Liver (tissue), 9 donors: Measurements from ENCODE around the gene GFM1. TPM values are rescaled to one million over a fixed set of nuclear protein-coding genes. Genes with fewer than 3 reads are reported as not detected.

Experiments used
- DNase-seq: peaks from one replicate; pipeline ENCODE4 v3.0.0-alpha.2; 2017; ENCODE audit warnings: low spot score
- H3K27ac ChIP-seq, 2 donors: one replicate each; pipeline ENCODE4 v1.7.0; 2013; ENCODE audit warnings: inconsistent platforms in 2 of 2, low read length in 2 of 2, control low read depth in 1 of 2, low read depth in 1 of 2, mild to moderate bottlenecking in 1 of 2
- H3K27me3 ChIP-seq, 4 donors: one replicate each; pipeline versions ENCODE4 v1.6.1 to v1.7.0; 2013; ENCODE audit warnings: low read length in 3 of 4, inconsistent platforms in 1 of 4, mild to moderate bottlenecking in 1 of 4, moderate library complexity in 1 of 4; ENCODE audit not compliant: control insufficient read depth in 4 of 4, insufficient read depth in 4 of 4
- H3K36me3 ChIP-seq, 4 donors: one replicate each; pipeline versions ENCODE4 v1.6.1 to v1.7.0; 2013; ENCODE audit warnings: low read length in 3 of 4, mild to moderate bottlenecking in 3 of 4, low read depth in 1 of 4, moderate library complexity in 1 of 4; ENCODE audit not compliant: control insufficient read depth in 4 of 4, insufficient read depth in 3 of 4
- H3K4me1 ChIP-seq, 4 donors: one replicate each; pipeline versions ENCODE4 v1.6.1 to v1.7.0; 2013; ENCODE audit warnings: low read length in 3 of 4, mild to moderate bottlenecking in 3 of 4, moderate library complexity in 1 of 4; ENCODE audit not compliant: control insufficient read depth in 4 of 4, insufficient read depth in 4 of 4
- H3K4me3 ChIP-seq, 3 donors: one replicate each; pipeline versions ENCODE4 v1.6.1 to v1.7.0; 2013; ENCODE audit warnings: low read length in 3 of 3, control low read depth in 1 of 3, low read depth in 1 of 3, mild to moderate bottlenecking in 1 of 3
- H3K9ac ChIP-seq, 2 donors: one replicate each; pipeline ENCODE4 v1.7.0; 2013; ENCODE audit warnings: low read length in 2 of 2, mild to moderate bottlenecking in 2 of 2, moderate library complexity in 2 of 2, control low read depth in 1 of 2, low read depth in 1 of 2
- H3K9me3 ChIP-seq, 4 donors: one replicate each; pipeline versions ENCODE4 v1.6.1 to v1.7.0; 2013; ENCODE audit warnings: low read length in 3 of 4; ENCODE audit not compliant: control insufficient read depth in 4 of 4
- CTCF ChIP-seq: fragments of 150-350 bp; IDR thresholded peaks from 2 replicates; pipeline ENCODE4 v1.5.1; 2017; ENCODE audit warnings: improper control_type of control experiment, low read depth, low read length; ENCODE audit not compliant: missing input control
- EGR1 ChIP-seq, 2 donors: IDR thresholded peaks; 2 replicates each; pipeline ENCODE4 v1.6.1; 2016 to 2018; ENCODE audit warnings: antibody characterized with exemption in 2 of 2, low read depth in 2 of 2
- FOXA1 ChIP-seq: IDR thresholded peaks from 2 replicates; pipeline ENCODE4 v1.6.1; 2016; ENCODE audit warnings: antibody characterized with exemption
- FOXA2 ChIP-seq: IDR thresholded peaks from 2 replicates; pipeline ENCODE4 v1.6.1; 2016; ENCODE audit warnings: antibody characterized with exemption
- GABPA ChIP-seq, 2 donors: IDR thresholded peaks in 1 of 2; conservative IDR thresholded peaks in 1 of 2; 2 replicates each; pipeline ENCODE4 v1.6.1; 2016; ENCODE audit warnings: antibody characterized with exemption in 2 of 2, mild to moderate bottlenecking in 1 of 2, moderate library complexity in 1 of 2
- HNF4A ChIP-seq, 2 donors: conservative IDR thresholded peaks; 2 replicates each; pipeline ENCODE4 v1.6.1; 2016; ENCODE audit warnings: antibody characterized with exemption in 2 of 2, mild to moderate bottlenecking in 2 of 2
- HNF4G ChIP-seq: IDR thresholded peaks from 2 replicates; pipeline ENCODE4 v1.6.1; 2016; ENCODE audit warnings: antibody characterized with exemption
- JUND ChIP-seq, 2 donors: IDR thresholded peaks; 2 replicates each; pipeline ENCODE4 v1.6.1; 2016; ENCODE audit warnings: antibody characterized with exemption in 2 of 2
- MAX ChIP-seq: IDR thresholded peaks from 2 replicates; pipeline ENCODE4 v1.6.1; 2016; ENCODE audit warnings: antibody characterized with exemption
- NR2F2 ChIP-seq: IDR thresholded peaks from 2 replicates; pipeline ENCODE4 v1.6.1; 2016; ENCODE audit warnings: antibody characterized with exemption
- RAD21 ChIP-seq, 2 donors: IDR thresholded peaks; 2 replicates each; pipeline ENCODE4 v1.6.1; 2016; ENCODE audit warnings: antibody characterized with exemption in 2 of 2, mild to moderate bottlenecking in 2 of 2
- RXRA ChIP-seq, 2 donors: IDR thresholded peaks; 2 replicates each; pipeline ENCODE4 v1.6.1; 2017 to 2018; ENCODE audit warnings: antibody characterized with exemption in 2 of 2, mild to moderate bottlenecking in 1 of 2
- SP1 ChIP-seq: IDR thresholded peaks from 2 replicates; pipeline ENCODE4 v1.6.1; 2018; ENCODE audit warnings: antibody characterized with exemption, mild to moderate bottlenecking
- TAF1 ChIP-seq: conservative IDR thresholded peaks from 2 replicates; pipeline ENCODE4 v1.6.1; 2016; ENCODE audit warnings: antibody characterized with exemption, mild to moderate bottlenecking
- YY1 ChIP-seq: IDR thresholded peaks from 2 replicates; pipeline ENCODE4 v1.6.1; 2016; ENCODE audit warnings: antibody characterized with exemption, mild to moderate bottlenecking
- WGBS: extraction: QIAGEN DNeasy Blood & Tissue Kit; methylation state at CpG from one replicate; pipeline ENCODE4 v1.1.7; 2013; 5-methylcytosine and 5-hydroxymethylcytosine counted together
- polyA plus RNA-seq, 2 donors: library from polyadenylated mRNA; stranded (reverse) in 1 of 2; unstranded in 1 of 2; fragments of 200-250 nt in 1 of 2; fragments of >200 nt in 1 of 2; fragmentation: Nextera tagmentation in 1 of 2; extraction: Ambion mirVana in 1 of 2; gene quantifications; one replicate each; pipeline versions ENCODE4 v1.2.1 to v1.2.3, GENCODE V29; 2013 to 2015
- total RNA-seq, 2 donors: library from RNA; depleted of rRNA; stranded (reverse); fragments of >200 nt; gene quantifications; one replicate each; pipeline ENCODE4 v1.2.3, GENCODE V29; 2014
- TF ChIP-seq, protein P1 (sequence below): IDR thresholded peaks from 2 replicates; pipeline ENCODE4 v1.6.1; 2016; ENCODE audit warnings: antibody characterized with exemption
- TF ChIP-seq, protein P2 (sequence below): IDR thresholded peaks from 2 replicates; pipeline ENCODE4 v1.6.1; 2016; ENCODE audit warnings: antibody characterized with exemption
- TF ChIP-seq, protein P3 (sequence below): IDR thresholded peaks from 2 replicates; pipeline ENCODE4 v1.6.1; 2016; ENCODE audit warnings: antibody characterized with exemption, mild to moderate bottlenecking
- donor health status: healthy.
- donor health status: healthy.
- donor health status: healthy.
- donor health status: healthy.
- donor health status: healthy.

The GFM1 gene
- total and polyA plus RNA-seq, 4 donors, result 33.8 to 73.2 (median 35.8) TPM

- no peaks in the 10 kb centered on the region for H3K36me3 ChIP-seq
- no peak overlapping the region for H3K27ac ChIP-seq
- H3K9me3 ChIP-seq, result no peaks in the 10 kb centered on the region
- no peak overlapping the region for H3K9ac ChIP-seq
- DNase-seq, result no peak
- H3K27me3 ChIP-seq, result peaks cover 0 to 2% (median 0%) of the 10 kb centered on the region in 4 donors
- H3K4me1 ChIP-seq, result peaks cover 0 to 8% (median 5%) of the 10 kb centered on the region in 4 donors
- 82% methylated on average over 7 of the region's 7 CpGs for WGBS
- no peak overlapping the region for H3K4me3 ChIP-seq
- TF ChIP-seq EGR1 (IDR thresholded peaks at IDR 0.05; ENCODE audit: low read depth in 2 of 2), result no peak
- TF ChIP-seq MAX, result no peak
- no peak for TF ChIP-seq NR2F2
- TF ChIP-seq JUND (IDR thresholded peaks at IDR 0.05), result no peak
Observed at GRCh38 chr3:158640646-158641045, 3.7 kb upstream of the GFM1 start.

DNA sequence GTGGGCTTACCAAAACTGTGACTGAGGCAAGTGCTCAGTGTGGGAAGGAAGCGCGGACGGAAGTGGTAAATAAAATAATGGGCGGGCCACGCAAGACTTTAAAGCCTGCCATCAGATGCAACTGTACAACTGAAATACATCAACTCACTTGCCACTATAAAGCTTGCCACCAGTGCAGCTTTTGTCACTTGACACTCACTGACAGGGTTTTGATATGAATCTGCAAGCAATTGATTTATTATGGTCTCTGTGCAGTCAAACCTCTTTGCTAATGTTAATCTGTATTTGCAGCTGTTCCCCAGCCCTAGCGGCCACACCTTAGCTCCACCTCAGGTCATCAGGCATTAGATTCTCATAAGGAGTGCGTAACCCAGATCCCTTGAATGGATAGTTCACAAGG is 2.3 kb upstream of the GFM1 start:
- TF ChIP-seq NR2F2 (no peak), RAD21 (IDR thresholded peaks at IDR 0.05) (no peak), FOXA2 (no peak), EGR1 (IDR thresholded peaks at IDR 0.05; ENCODE audit: low read depth in 2 of 2) (no peak), JUND (IDR thresholded peaks at IDR 0.05) (no peak), YY1 (no peak), GABPA (IDR thresholded peaks at IDR 0.05 in 1 of 2, conservative IDR thresholded peaks at IDR 0.05 in 1 of 2) (no peak), HNF4G (no peak), TAF1 (no peak), CTCF (no peak), RXRA (IDR thresholded peaks at IDR 0.05) (no peak), MAX (no peak), SP1 (no peak), FOXA1 (no peak), HNF4A (conservative IDR thresholded peaks at IDR 0.05) (no peak)
- TF ChIP-seq, protein P1, sequence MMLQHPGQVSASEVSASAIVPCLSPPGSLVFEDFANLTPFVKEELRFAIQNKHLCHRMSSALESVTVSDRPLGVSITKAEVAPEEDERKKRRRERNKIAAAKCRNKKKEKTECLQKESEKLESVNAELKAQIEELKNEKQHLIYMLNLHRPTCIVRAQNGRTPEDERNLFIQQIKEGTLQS, result no peak
- TF ChIP-seq, protein P2, sequence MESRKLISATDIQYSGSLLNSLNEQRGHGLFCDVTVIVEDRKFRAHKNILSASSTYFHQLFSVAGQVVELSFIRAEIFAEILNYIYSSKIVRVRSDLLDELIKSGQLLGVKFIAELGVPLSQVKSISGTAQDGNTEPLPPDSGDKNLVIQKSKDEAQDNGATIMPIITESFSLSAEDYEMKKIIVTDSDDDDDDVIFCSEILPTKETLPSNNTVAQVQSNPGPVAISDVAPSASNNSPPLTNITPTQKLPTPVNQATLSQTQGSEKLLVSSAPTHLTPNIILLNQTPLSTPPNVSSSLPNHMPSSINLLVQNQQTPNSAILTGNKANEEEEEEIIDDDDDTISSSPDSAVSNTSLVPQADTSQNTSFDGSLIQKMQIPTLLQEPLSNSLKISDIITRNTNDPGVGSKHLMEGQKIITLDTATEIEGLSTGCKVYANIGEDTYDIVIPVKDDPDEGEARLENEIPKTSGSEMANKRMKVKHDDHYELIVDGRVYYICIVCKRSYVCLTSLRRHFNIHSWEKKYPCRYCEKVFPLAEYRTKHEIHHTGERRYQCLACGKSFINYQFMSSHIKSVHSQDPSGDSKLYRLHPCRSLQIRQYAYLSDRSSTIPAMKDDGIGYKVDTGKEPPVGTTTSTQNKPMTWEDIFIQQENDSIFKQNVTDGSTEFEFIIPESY, result no peak
- TF ChIP-seq, protein P3, sequence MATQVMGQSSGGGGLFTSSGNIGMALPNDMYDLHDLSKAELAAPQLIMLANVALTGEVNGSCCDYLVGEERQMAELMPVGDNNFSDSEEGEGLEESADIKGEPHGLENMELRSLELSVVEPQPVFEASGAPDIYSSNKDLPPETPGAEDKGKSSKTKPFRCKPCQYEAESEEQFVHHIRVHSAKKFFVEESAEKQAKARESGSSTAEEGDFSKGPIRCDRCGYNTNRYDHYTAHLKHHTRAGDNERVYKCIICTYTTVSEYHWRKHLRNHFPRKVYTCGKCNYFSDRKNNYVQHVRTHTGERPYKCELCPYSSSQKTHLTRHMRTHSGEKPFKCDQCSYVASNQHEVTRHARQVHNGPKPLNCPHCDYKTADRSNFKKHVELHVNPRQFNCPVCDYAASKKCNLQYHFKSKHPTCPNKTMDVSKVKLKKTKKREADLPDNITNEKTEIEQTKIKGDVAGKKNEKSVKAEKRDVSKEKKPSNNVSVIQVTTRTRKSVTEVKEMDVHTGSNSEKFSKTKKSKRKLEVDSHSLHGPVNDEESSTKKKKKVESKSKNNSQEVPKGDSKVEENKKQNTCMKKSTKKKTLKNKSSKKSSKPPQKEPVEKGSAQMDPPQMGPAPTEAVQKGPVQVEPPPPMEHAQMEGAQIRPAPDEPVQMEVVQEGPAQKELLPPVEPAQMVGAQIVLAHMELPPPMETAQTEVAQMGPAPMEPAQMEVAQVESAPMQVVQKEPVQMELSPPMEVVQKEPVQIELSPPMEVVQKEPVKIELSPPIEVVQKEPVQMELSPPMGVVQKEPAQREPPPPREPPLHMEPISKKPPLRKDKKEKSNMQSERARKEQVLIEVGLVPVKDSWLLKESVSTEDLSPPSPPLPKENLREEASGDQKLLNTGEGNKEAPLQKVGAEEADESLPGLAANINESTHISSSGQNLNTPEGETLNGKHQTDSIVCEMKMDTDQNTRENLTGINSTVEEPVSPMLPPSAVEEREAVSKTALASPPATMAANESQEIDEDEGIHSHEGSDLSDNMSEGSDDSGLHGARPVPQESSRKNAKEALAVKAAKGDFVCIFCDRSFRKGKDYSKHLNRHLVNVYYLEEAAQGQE, result no peak
- H3K9me3 ChIP-seq, result no peaks in the 10 kb centered on the region
- DNase-seq, result no peak
- H3K4me3 ChIP-seq, result no peak overlapping the region
- peaks cover 0 to 2% (median 0%) of the 10 kb centered on the region in 4 donors for H3K27me3 ChIP-seq
- peaks cover 0 to 13% (median 11%) of the 10 kb centered on the region in 4 donors for H3K4me1 ChIP-seq
- no peak overlapping the region for H3K27ac ChIP-seq
- no peaks in the 10 kb centered on the region for H3K36me3 ChIP-seq
- 94% methylated on average over 7 of the region's 7 CpGs for WGBS
- H3K9ac ChIP-seq, result no peak overlapping the region
